H1 (cell line): ENCODE measurements around the gene LRRC3B. TPM values are rescaled to one million over a fixed set of nuclear protein-coding genes. Genes with fewer than 3 reads are reported as not detected.

ENCODE experiments used
- CTCF ChIA-PET: fragments of 300-600 bp; sonication (Branson Sonifier 250); formaldehyde crosslinking; loops from one replicate; lab custom pipeline; 2021; ENCODE audit not compliant: partially characterized antibody; lab: Charles Lee
- POLR2A ChIA-PET: fragments of 300-600 bp; sonication (Branson Sonifier 250); formaldehyde crosslinking; loops from one replicate; lab custom pipeline; 2021; ENCODE audit warnings: inconsistent platforms; ENCODE audit not compliant: partially characterized antibody; lab: Charles Lee
- DNase-seq, 2 experiments: peaks; one replicate each; pipeline versions ENCODE4 v3.0.0 to v3.0.0-alpha.2; 2010 to 2022; ENCODE audit warnings: low spot score in 2 of 2, low read depth in 1 of 2, mixed read lengths in 1 of 2
- FAIRE-seq: peaks from 2 replicates; lab custom pipeline; 2011; peaks lifted over from hg19 to GRCh38; lab: Jason Lieb, UNC
- H2AFZ ChIP-seq: 2 replicates; pipeline ENCODE4 v1.8.1; 2012; ENCODE audit warnings: low read length, inconsistent platforms
- H2AK5ac ChIP-seq: 2 replicates; pipeline ENCODE4 v1.6.1; 2013; ENCODE audit warnings: low read depth, low read length
- H2BK120ac ChIP-seq: replicated peaks from 2 replicates; pipeline ENCODE3; 2013; ENCODE audit warnings: low read depth, low read length, inconsistent platforms
- H2BK12ac ChIP-seq: 2 replicates; pipeline ENCODE4 v1.6.1; 2013; ENCODE audit warnings: low read depth, low read length
- H2BK15ac ChIP-seq: 2 replicates; pipeline ENCODE4 v1.6.1; 2013; ENCODE audit warnings: low read length
- H2BK20ac ChIP-seq: 2 replicates; pipeline ENCODE4 v1.6.1; 2013; ENCODE audit warnings: low read length
- H2BK5ac ChIP-seq: 2 replicates; pipeline ENCODE4 v1.6.1; 2013; ENCODE audit warnings: low read depth, low read length
- H3K14ac ChIP-seq: 2 replicates; pipeline ENCODE4 v1.6.1; 2013; ENCODE audit warnings: inconsistent platforms; ENCODE audit not compliant: insufficient read length
- H3K18ac ChIP-seq: 2 replicates; pipeline ENCODE4 v1.6.1; 2013; ENCODE audit warnings: low read length; ENCODE audit errors: extremely low read depth
- H3K23ac ChIP-seq: 2 replicates; pipeline ENCODE4 v1.6.1; 2013; ENCODE audit warnings: inconsistent platforms; ENCODE audit not compliant: insufficient read length
- H3K23me2 ChIP-seq: 2 replicates; pipeline ENCODE4 v1.6.1; 2013; ENCODE audit warnings: low read depth, low read length
- H3K27ac ChIP-seq: 2 replicates; pipeline ENCODE4 v1.6.1; 2011; ENCODE audit warnings: low read depth, low read length, inconsistent platforms
- H3K27me3 ChIP-seq, 4 experiments: replicated peaks in 1 of 4; 1 replicate in 1 of 4; 2 replicates in 3 of 4; pipeline versions ENCODE4 v1.6.1 to v1.8.1; 2011 to 2013; ENCODE audit warnings: low read length in 3 of 4, mild to moderate bottlenecking in 3 of 4, inconsistent platforms in 2 of 4, mixed read lengths in 2 of 4, moderate library complexity in 1 of 4; ENCODE audit not compliant: control insufficient read depth in 3 of 4, insufficient read depth in 3 of 4; ENCODE audit errors: extremely low read depth in 1 of 4
- H3K36me3 ChIP-seq, 4 experiments: 2 replicates each; pipeline versions ENCODE4 v1.6.1 to v1.8.1; 2011 to 2013; ENCODE audit warnings: mild to moderate bottlenecking in 4 of 4, low read length in 3 of 4, moderate library complexity in 2 of 4, control low read depth in 1 of 4, inconsistent platforms in 1 of 4; ENCODE audit not compliant: insufficient read depth in 4 of 4, control insufficient read depth in 2 of 4
- H3K4ac ChIP-seq: replicated peaks from 2 replicates; pipeline ENCODE3; 2013; ENCODE audit warnings: low read length, low read depth, mixed read lengths, inconsistent platforms; ENCODE audit not compliant: insufficient read length
- H3K4me1 ChIP-seq, 4 experiments: replicated peaks in 1 of 4; 1 replicate in 1 of 4; 2 replicates in 3 of 4; pipeline versions ENCODE4 v1.6.1 to v1.8.1; 2011 to 2013; ENCODE audit warnings: low read length in 3 of 4, inconsistent platforms in 2 of 4, mixed read lengths in 1 of 4; ENCODE audit not compliant: insufficient read depth in 4 of 4, control insufficient read depth in 3 of 4
- H3K4me2 ChIP-seq, 2 experiments: 2 replicates each; pipeline versions ENCODE4 v1.6.1 to v1.8.1; 2011 to 2013; ENCODE audit warnings: low read depth in 2 of 2, low read length in 2 of 2, control low read depth in 1 of 2, inconsistent platforms in 1 of 2, mild to moderate bottlenecking in 1 of 2; ENCODE audit not compliant: insufficient read depth in 1 of 2
- H3K4me3 ChIP-seq, 4 experiments: fragments of 200-600, 300-600 bp in 1 of 4; sonication (generic), shearing (Covaris generic), sonication (Bioruptor Twin) in 1 of 4; 2 replicates each; pipeline versions ENCODE4 v1.5.1 to v1.8.1; 2011 to 2016; ENCODE audit warnings: low read length in 4 of 4, low read depth in 3 of 4, control low read depth in 2 of 4, inconsistent platforms in 2 of 4, mild to moderate bottlenecking in 2 of 4, mixed read lengths in 1 of 4, moderate library complexity in 1 of 4; ENCODE audit not compliant: insufficient read depth in 2 of 4; ENCODE audit errors: extremely low read depth in 1 of 4
- H3K56ac ChIP-seq: replicated peaks from 2 replicates; pipeline ENCODE3; 2013; ENCODE audit warnings: low read depth, mild to moderate bottlenecking, mixed read lengths, low read length, inconsistent platforms; ENCODE audit not compliant: insufficient read length
- H3K79me1 ChIP-seq: 2 replicates; pipeline ENCODE4 v1.6.1; 2013; ENCODE audit warnings: low read depth, low read length, control low read depth
- H3K79me2 ChIP-seq, 2 experiments: 2 replicates each; pipeline versions ENCODE4 v1.6.1 to v1.8.1; 2012 to 2013; ENCODE audit warnings: low read length in 2 of 2, mild to moderate bottlenecking in 2 of 2, inconsistent platforms in 1 of 2; ENCODE audit not compliant: insufficient read depth in 2 of 2, control insufficient read depth in 1 of 2
- H3K9ac ChIP-seq, 4 experiments: replicated peaks in 1 of 4; 1 replicate in 1 of 4; 2 replicates in 3 of 4; pipeline versions ENCODE4 v1.6.1 to v1.8.1; 2011 to 2013; ENCODE audit warnings: low read depth in 3 of 4, low read length in 3 of 4, control low read depth in 2 of 4, mild to moderate bottlenecking in 2 of 4, moderate library complexity in 2 of 4, inconsistent platforms in 1 of 4; ENCODE audit errors: extremely low read depth in 1 of 4
- H3K9me3 ChIP-seq, 2 experiments: 2 replicates each; pipeline versions ENCODE4 v1.6.1 to v1.8.1; 2012 to 2013; ENCODE audit warnings: mild to moderate bottlenecking in 2 of 2, moderate library complexity in 2 of 2, control low read depth in 1 of 2, inconsistent platforms in 1 of 2, low read depth in 1 of 2, low read length in 1 of 2, mixed read lengths in 1 of 2; ENCODE audit not compliant: insufficient read depth in 2 of 2
- H4K20me1 ChIP-seq, 2 experiments: replicated peaks in 1 of 2; 2 replicates each; pipeline versions ENCODE3 to v1.8.1; 2011 to 2013; ENCODE audit warnings: inconsistent platforms in 2 of 2, low read length in 2 of 2, mild to moderate bottlenecking in 1 of 2; ENCODE audit not compliant: insufficient read depth in 2 of 2, control insufficient read depth in 1 of 2
- H4K5ac ChIP-seq: 2 replicates; pipeline ENCODE4 v1.6.1; 2013; ENCODE audit warnings: low read length, low read depth, mixed read lengths, inconsistent platforms; ENCODE audit not compliant: insufficient read length
- H4K8ac ChIP-seq: 2 replicates; pipeline ENCODE4 v1.8.0; 2013; ENCODE audit warnings: mild to moderate bottlenecking, moderate library complexity, low read length, inconsistent platforms; ENCODE audit not compliant: insufficient read depth; ENCODE audit errors: extremely low read depth
- H4K91ac ChIP-seq: replicated peaks from 2 replicates; pipeline ENCODE3; 2013; ENCODE audit warnings: low read length, mixed read lengths, inconsistent platforms; ENCODE audit not compliant: insufficient read length
- ATF2 ChIP-seq: IDR thresholded peaks from 2 replicates; pipeline ENCODE4 v1.6.1; 2012; ENCODE audit warnings: low read length, inconsistent platforms
- CTCF ChIP-seq, 3 experiments: IDR thresholded peaks; 1 replicate in 2 of 3; 2 replicates in 1 of 3; pipeline versions ENCODE4 v1.5.1 to v1.6.1; 2011; ENCODE audit warnings: low read length in 3 of 3, mild to moderate bottlenecking in 3 of 3, inconsistent platforms in 2 of 3, low read depth in 1 of 3, moderate library complexity in 1 of 3; ENCODE audit not compliant: insufficient read depth in 1 of 3; ENCODE audit errors: control extremely low read depth in 1 of 3
- KDM4A ChIP-seq: IDR thresholded peaks from one replicate; pipeline ENCODE4 v1.7.1; 2012; ENCODE audit warnings: low read depth, mild to moderate bottlenecking, moderate library complexity, low read length, inconsistent platforms; ENCODE audit not compliant: severe bottlenecking
- POLR2A ChIP-seq, 2 experiments: IDR thresholded peaks; 1 replicate in 1 of 2; 2 replicates in 1 of 2; pipeline ENCODE4 v1.6.1; 2011; ENCODE audit warnings: low read depth in 2 of 2, low read length in 2 of 2, mild to moderate bottlenecking in 2 of 2; ENCODE audit errors: control extremely low read depth in 1 of 2
- WGBS, 2 experiments: shearing (Covaris generic) in 1 of 2; methylation state at CpG; one replicate each; pipeline versions ENCODE4 v1.1.6 to v1.1.7; 2013 to 2015; ENCODE audit warnings: low lambda C conversion rate in 2 of 2, mixed read lengths in 2 of 2, inconsistent platforms in 1 of 2, low coverage in 1 of 2, missing lambda C conversion rate in 1 of 2; ENCODE audit not compliant: insufficient replicate concordance in 2 of 2, insufficient coverage in 1 of 2, insufficient read length in 1 of 2; ENCODE audit errors: extremely low coverage in 1 of 2, missing lambda C conversion rate in 1 of 2; 5-methylcytosine and 5-hydroxymethylcytosine counted together
- polyA plus RNA-seq, 7 experiments: library from polyadenylated mRNA; depleted of rRNA in 3 of 7; stranded (reverse) in 5 of 7; unstranded in 2 of 7; fragments of >200 nt in 5 of 7; fragments of 200-250 nt in 2 of 7; gene quantifications; 1 replicate in 5 of 7; 2 replicates in 1 of 7; 4 replicates in 1 of 7; pipeline versions ENCODE4 v1.2.1 to v1.2.3, GENCODE V29; 2011 to 2013; ENCODE audit warnings: missing spikeins in 2 of 7, mixed read lengths in 2 of 7
- total RNA-seq: library from RNA; stranded (reverse); fragmentation: NEBNext Ultra II Directional; extraction: Animal tissue kit (Norgen Biotek cat#: 25700); gene quantifications from 2 replicates; pipeline ENCODE4 v1.2.1, GENCODE V29; 2021

Gene LRRC3B
- total and polyA plus RNA-seq, 2 of the 8 experiments (the other 6 are each of a cell fraction or from before 2014, with no cell fraction given), result 1.6 to 3.1 TPM

GRCh38 chr3:26589678-26590077 lies 32.9 kb upstream of the LRRC3B start:
- Histone ChIP-seq H3K79me1 (no peaks in the 10 kb centered on the region), H2AFZ (no peak overlapping the region), H3K9ac (no peak overlapping the region), H3K36me3 (no peaks in the 10 kb centered on the region), H3K4me1 (no peaks in the 10 kb centered on the region), H3K23me2 (no peaks in the 10 kb centered on the region), H3K79me2 (no peaks in the 10 kb centered on the region), H3K56ac (no peak overlapping the region), H3K14ac (no peak overlapping the region), H2BK5ac (no peak overlapping the region), H2BK120ac (no peak overlapping the region), H3K27me3 (peaks cover 0 to 1% (median 0%) of the 10 kb centered on the region in 4 experiments; a peak in 1 of 7 replicates), H3K23ac (no peak overlapping the region), H3K18ac (no peak overlapping the region), H2BK15ac (no peak overlapping the region), H3K4me3 (no peak overlapping the region), H3K27ac (no peak overlapping the region), H4K91ac (no peak overlapping the region), H2AK5ac (no peak overlapping the region), H2BK20ac (no peak overlapping the region), H3K4ac (no peak overlapping the region), H2BK12ac (no peak overlapping the region), H4K8ac (no peak overlapping the region), H4K5ac (no peak overlapping the region), H3K9me3 (no peaks in the 10 kb centered on the region), H4K20me1 (no peaks in the 10 kb centered on the region), H3K4me2 (no peak overlapping the region)
- DNase-seq (no peak), FAIRE-seq (no peak)
- WGBS, 2 experiments, result 85% methylated on average over 1 of the region's 1 CpG; no CpG with 5 or more reads in 1 of the 2 experiments
- no peak for TF ChIP-seq CTCF (IDR thresholded peaks at IDR 0.05; ENCODE audit: control extremely low read depth in 1 of 3, insufficient read depth in 1 of 3, low read depth in 1 of 3, low read length in 3 of 3)
- TF ChIP-seq POLR2A (IDR thresholded peaks at IDR 0.05; ENCODE audit: control extremely low read depth in 1 of 2, low read depth in 2 of 2, low read length in 2 of 2), result no peak
- no peak for TF ChIP-seq KDM4A
- TF ChIP-seq ATF2, result no peak
- ChIA-PET POLR2A (no interaction called here), CTCF (interaction anchor here (0.7 to 1.3 kb wide), 3 partner anchors 25 to 695 kb away, joined by 3 to 8 read pairs (median 3); no protein-coding TSS in a partner anchor)
